BJ (cell line): Measurements from ENCODE around the gene RNF181. TPM values are rescaled to one million over a fixed set of nuclear protein-coding genes. Genes with fewer than 3 reads are reported as not detected.

Experiments
- CTCF ChIA-PET: fragments of 350-600 bp; formaldehyde crosslinking; extraction: SDS; loops from one replicate; lab custom pipeline; 2021; ENCODE audit warnings: antibody characterized with exemption, inconsistent platforms; lab: Yijun Ruan, JAX
- POLR2A ChIA-PET: fragments of 300-600 bp; sonication (Branson Sonifier 250); formaldehyde crosslinking; extraction: SDS; loops from one replicate; lab custom pipeline; 2021; ENCODE audit warnings: antibody characterized with exemption; lab: Charles Lee
- DNase-seq: peaks from one replicate; pipeline ENCODE4 v3.0.0-alpha.2; 2011; ENCODE audit warnings: low read depth
- H3K27me3 ChIP-seq: 2 replicates; pipeline ENCODE4 v1.6.0; 2011; ENCODE audit warnings: low read length; ENCODE audit not compliant: control insufficient read depth, insufficient read depth
- H3K36me3 ChIP-seq: 2 replicates; pipeline ENCODE4 v1.5.1; 2011; ENCODE audit warnings: low read length; ENCODE audit not compliant: control insufficient read depth, insufficient read depth
- H3K4me3 ChIP-seq: 2 replicates; pipeline ENCODE4 v1.5.1; 2011; ENCODE audit warnings: low read depth, mild to moderate bottlenecking, control low read depth, low read length
- polyA plus RNA-seq: library from polyadenylated mRNA; depleted of rRNA; stranded (reverse); fragments of >200 nt; gene quantifications from 2 replicates; pipeline ENCODE4 v1.2.3, GENCODE V29; 2011
- TF ChIP-seq, protein P1 (sequence below): IDR thresholded peaks from 2 replicates; pipeline ENCODE4 v1.5.1; 2011; ENCODE audit warnings: low read depth, mild to moderate bottlenecking, control low read depth, inconsistent platforms, low read length, moderate library complexity; ENCODE audit not compliant: insufficient read depth

RNF181 gene
- polyA plus RNA-seq, 1 experiment = 376 TPM

GRCh38 chr2:85566265-85566664, 29.3 kb upstream of the RNF181 start:
- CTCF ChIA-PET = interaction anchor here (2.0 kb wide), 1 partner anchor 145 kb away, joined by 4 read pairs; no protein-coding TSS in a partner anchor
- TF ChIP-seq, protein P1, sequence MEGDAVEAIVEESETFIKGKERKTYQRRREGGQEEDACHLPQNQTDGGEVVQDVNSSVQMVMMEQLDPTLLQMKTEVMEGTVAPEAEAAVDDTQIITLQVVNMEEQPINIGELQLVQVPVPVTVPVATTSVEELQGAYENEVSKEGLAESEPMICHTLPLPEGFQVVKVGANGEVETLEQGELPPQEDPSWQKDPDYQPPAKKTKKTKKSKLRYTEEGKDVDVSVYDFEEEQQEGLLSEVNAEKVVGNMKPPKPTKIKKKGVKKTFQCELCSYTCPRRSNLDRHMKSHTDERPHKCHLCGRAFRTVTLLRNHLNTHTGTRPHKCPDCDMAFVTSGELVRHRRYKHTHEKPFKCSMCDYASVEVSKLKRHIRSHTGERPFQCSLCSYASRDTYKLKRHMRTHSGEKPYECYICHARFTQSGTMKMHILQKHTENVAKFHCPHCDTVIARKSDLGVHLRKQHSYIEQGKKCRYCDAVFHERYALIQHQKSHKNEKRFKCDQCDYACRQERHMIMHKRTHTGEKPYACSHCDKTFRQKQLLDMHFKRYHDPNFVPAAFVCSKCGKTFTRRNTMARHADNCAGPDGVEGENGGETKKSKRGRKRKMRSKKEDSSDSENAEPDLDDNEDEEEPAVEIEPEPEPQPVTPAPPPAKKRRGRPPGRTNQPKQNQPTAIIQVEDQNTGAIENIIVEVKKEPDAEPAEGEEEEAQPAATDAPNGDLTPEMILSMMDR = no peak
- POLR2A ChIA-PET = no interaction called here
- Histone ChIP-seq H3K4me3 (no peak overlapping the region), H3K27me3 (peaks cover 4% of the 10 kb centered on the region), H3K36me3 (no peaks in the 10 kb centered on the region)
- no peak for DNase-seq

GRCh38 chr2:85575739-85576138, 19.8 kb upstream of the RNF181 start:
- DNase-seq = no peak
- Histone ChIP-seq H3K36me3 (no peaks in the 10 kb centered on the region), H3K4me3 (no peak overlapping the region), H3K27me3 (peaks cover 8% of the 10 kb centered on the region)
- CTCF ChIA-PET = interaction anchor here (0.7 to 1.9 kb wide), 2 partner anchors 9 to 525 kb away, joined by 3 to 4 read pairs; partner anchors contain the start of gene VAMP5
- TF ChIP-seq, protein P1 = no peak
- POLR2A ChIA-PET = no interaction called here

GRCh38 chr2:85577063-85577385, 18.5 kb upstream of the RNF181 start:
- TF ChIP-seq, protein P1 = no peak
- H3K4me3 ChIP-seq = no peak overlapping the region
- peaks cover 2% of the 10 kb centered on the region for H3K27me3 ChIP-seq
- DNase-seq = no peak
- CTCF ChIA-PET = no interaction called here
- POLR2A ChIA-PET = no interaction called here
- no peaks in the 10 kb centered on the region for H3K36me3 ChIP-seq

DNA sequence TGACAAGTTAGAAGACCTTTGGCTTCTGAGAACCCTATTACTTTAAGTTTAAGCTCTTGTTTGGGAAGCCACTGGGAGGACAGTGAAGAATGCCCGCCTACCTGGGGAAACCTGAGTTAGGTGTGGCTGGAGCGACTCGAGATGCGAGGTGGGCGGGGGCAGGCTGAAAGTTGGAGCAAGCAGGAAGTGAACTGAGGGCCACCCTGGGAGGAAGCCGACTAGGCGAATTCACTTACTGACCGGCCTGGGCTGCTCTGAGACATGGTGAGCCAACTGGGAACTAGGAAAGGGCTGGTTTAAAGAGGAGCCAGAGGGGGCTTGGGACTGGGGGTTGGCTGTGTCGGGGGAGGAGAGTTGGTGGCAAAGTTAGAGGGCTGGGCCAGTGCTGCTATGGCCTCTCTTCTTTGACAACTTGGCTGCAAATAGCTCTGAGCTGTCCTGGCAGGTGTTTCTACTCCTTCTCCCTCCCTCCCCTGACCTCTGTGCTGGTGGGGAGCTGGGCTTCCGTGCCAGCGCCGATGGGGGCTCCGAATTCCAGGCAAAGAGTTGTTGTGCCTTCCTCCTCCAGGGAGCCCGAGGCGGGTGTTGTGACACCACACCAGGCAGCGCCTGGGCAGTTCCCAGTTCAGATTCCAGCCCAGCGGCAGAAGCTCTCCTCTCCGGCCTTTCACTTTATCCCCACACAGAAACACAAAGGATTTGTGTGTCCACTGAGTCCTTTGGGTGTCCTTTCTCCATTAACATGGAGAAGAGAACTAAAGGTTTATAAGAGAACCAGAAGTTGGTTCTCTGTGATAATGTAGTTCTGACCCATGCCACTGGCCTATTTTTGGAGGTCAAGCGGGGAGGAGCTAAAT, 17.9 kb upstream of the RNF181 start, which contains the start of gene VAMP8:
TSS of gene VAMP8 (plus strand) at position 201 of the 857 bp plus-strand sequence. CDS start at position 262, 61 bp downstream.
- CTCF ChIA-PET = no interaction called here
- Histone ChIP-seq H3K4me3 (no peak within 1 kb of the TSS), H3K36me3 (no peaks in the 10 kb centered on the region), H3K27me3 (peaks cover 2% of the 10 kb centered on the region; the same call in 1 of the 2 replicates)
- DNase-seq = no peak
- POLR2A ChIA-PET = no interaction called here
- TF ChIP-seq, protein P1 = no peak
